NB4 (cell line): ENCODE results near the gene TMEM263.
"Not testable (repeated sequence)": the region's sequence is repeated elsewhere in the genome, so short reads cannot be mapped to it uniquely, and the experiment has no call there.

Source experiments
- DNase-seq: peaks from one replicate; pipeline ENCODE4 v3.0.0; 2010; ENCODE audit warnings: low read depth
- H3K4me3 ChIP-seq: one replicate; pipeline ENCODE4 v1.5.1; 2011; ENCODE audit warnings: mild to moderate bottlenecking, low read depth, low read length, moderate library complexity
- CTCF ChIP-seq: IDR thresholded peaks from one replicate; pipeline ENCODE4 v1.5.1; 2012; ENCODE audit warnings: low read depth, low read length
- MAX ChIP-seq: IDR thresholded peaks from 2 replicates; pipeline ENCODE4 v1.6.1; 2011; ENCODE audit warnings: low read depth, low read length
- MYC ChIP-seq: IDR thresholded peaks from 2 replicates; pipeline ENCODE4 v1.6.1; 2011; ENCODE audit warnings: low read depth, low read length
- POLR2A ChIP-seq: IDR thresholded peaks from 2 replicates; pipeline ENCODE4 v1.6.1; 2011; ENCODE audit warnings: mild to moderate bottlenecking; ENCODE audit not compliant: insufficient read length; ENCODE audit errors: extremely low read depth

The TMEM263 gene

DNA sequence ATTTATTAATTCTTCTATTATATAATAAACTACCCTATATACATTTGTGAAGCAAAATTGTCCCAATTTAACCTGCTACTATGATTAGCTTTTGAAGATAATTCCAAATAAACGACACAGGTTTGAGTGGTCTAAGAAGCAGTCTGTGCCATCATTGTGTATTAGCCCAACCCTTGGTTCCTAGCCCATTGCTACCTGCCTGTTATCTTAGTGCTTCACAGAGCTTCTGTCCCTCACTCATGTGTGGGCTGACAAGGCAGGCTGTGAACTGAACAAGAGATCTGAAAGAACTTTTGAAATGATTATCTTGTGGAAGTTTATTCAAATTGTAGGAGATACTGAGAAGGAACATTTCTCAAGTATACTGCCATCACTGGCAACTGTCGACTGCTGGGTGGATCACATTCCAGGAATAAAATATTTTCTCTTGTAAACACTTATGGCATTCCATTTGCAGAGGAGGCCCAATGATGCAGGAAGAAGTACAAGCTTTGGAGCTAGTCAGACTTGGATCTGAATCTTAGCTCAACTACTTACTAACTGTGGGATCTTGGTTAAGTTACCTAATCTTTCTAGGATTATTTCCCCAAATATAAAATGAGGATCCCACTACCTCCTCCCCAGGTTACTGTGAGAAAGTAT is 39.0 kb downstream of the TMEM263 start:
- DNase-seq: no peak
- TF ChIP-seq MAX: no peak
- TF ChIP-seq MYC: no peak
- no peak for TF ChIP-seq CTCF
- no peak for TF ChIP-seq POLR2A
- H3K4me3 ChIP-seq: no peak overlapping the region

GRCh38 chr12:106996102-106996501 is 40.4 kb downstream of the TMEM263 start:
- not testable (repeated sequence) for DNase-seq

GRCh38 chr12:106997916-106998315 is 42.2 kb downstream of the TMEM263 start:
- TF ChIP-seq CTCF: no peak
- no peak for TF ChIP-seq POLR2A
- no peak for TF ChIP-seq MYC
- TF ChIP-seq MAX: no peak
- no peak for DNase-seq
- H3K4me3 ChIP-seq: no peak overlapping the region

More at GRCh38 chr12:106996102-106996501, 40.4 kb downstream of the TMEM263 start:
- not testable (repeated sequence) for H3K4me3 ChIP-seq

DNA sequence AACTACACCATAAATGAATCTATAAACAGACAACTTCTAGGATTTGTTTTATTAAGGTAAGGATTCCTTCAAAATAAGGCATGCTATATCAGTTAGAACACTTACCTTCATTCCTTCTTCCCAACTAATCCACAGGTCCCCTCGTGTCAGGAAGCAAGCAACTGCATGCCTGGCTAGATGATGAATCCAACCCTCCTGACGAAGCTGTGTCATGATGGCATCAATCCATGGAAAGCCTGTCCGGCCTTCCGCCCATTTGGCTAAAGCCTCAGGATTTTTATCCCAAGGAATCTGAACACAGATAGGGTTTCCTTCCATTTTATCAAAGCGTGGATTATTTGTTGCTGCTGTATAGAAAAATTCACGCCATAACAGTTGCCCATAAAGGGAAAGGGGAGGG is 43.7 kb downstream of the TMEM263 start:
- no peak for DNase-seq
- no peak overlapping the region for H3K4me3 ChIP-seq
- TF ChIP-seq MAX: no peak
- TF ChIP-seq MYC: no peak

- DNase-seq, H3K4me3 ChIP-seq: not testable (repeated sequence)
These were observed 47.0 kb downstream of the TMEM263 start for GRCh38 chr12:107002665-107003064.

DNA sequence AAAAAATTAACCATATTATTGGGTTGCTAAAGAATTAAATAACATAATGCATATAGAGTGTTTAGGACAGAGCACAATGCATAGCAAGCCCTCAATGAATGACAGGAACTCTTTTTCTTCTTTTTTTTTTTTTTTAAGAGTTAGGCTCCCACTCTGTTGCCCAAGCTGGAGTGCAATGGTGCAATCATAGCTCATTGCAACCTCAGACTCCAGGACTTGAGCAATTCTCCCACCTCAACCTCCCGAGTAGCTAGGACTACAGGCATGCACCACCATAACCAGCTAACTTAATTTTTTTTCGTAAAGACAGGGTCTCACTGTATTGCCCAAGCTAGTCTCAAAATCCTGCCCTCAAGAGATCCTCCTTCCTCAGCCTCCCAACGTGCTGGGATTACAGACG is 51.7 kb downstream of the TMEM263 start:
- TF ChIP-seq POLR2A (no peak), CTCF (no peak), MYC (no peak), MAX (no peak)
- H3K4me3 ChIP-seq: no peak overlapping the region
- peak; percentile 71 for DNase-seq

DNA sequence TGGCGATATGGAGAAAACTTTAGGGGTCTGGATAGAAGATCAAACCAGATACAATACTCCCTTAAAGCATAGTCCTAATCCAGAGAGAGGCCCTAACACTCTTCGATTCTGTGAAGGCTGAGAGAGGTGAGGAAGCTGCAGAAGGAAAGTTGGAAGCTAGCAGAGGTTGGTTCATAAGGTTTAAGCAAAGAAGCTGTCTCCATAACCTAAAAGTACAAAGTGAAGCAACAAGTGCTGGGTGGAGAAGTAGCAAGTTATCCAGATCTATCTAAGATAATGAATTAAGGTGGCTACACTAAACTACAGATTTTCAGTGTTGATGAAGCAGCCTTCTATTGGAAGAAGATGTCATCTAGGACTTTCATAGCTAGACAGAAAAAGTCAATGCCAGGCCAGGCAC is 55.8 kb downstream of the TMEM263 start:
- no peak for DNase-seq
- no peak for TF ChIP-seq CTCF
- no peak for TF ChIP-seq POLR2A
- TF ChIP-seq MYC: no peak
- TF ChIP-seq MAX: no peak
- H3K4me3 ChIP-seq: no peak overlapping the region
